Measurements from ENCODE around the gene NREP.

NREP gene

GRCh38 chr5:111697881-111698757 is 58.9 kb downstream of the NREP start:
- DNase-seq (ENCODE audit: extremely low read depth in 1 of 2, low read depth in 1 of 2) = no peak

- no peak for DNase-seq (ENCODE audit: extremely low read depth in 1 of 2, low read depth in 1 of 2)
Measured at GRCh38 chr5:111697215-111697614, 59.8 kb downstream of the NREP start.

- DNase-seq (ENCODE audit: extremely low read depth in 1 of 2, low read depth in 1 of 2) = no peak
Measured at GRCh38 chr5:111695991-111696390, 61.0 kb downstream of the NREP start.

- no peak for DNase-seq (ENCODE audit: extremely low read depth in 1 of 2, low read depth in 1 of 2)
Measured at GRCh38 chr5:111694133-111694532, 62.9 kb downstream of the NREP start.

- DNase-seq (ENCODE audit: extremely low read depth in 1 of 2, low read depth in 1 of 2) = no peak
Measured at GRCh38 chr5:111691914-111692313, 65.1 kb downstream of the NREP start.

- DNase-seq (ENCODE audit: extremely low read depth in 1 of 2, low read depth in 1 of 2) = no peak
Measured at GRCh38 chr5:111691508-111691907, 65.5 kb downstream of the NREP start.

- DNase-seq (ENCODE audit: extremely low read depth in 1 of 2, low read depth in 1 of 2) = no peak
Measured at GRCh38 chr5:111689357-111689935, 67.5 kb downstream of the NREP start.

GRCh38 chr5:111685969-111686368 is 71.0 kb downstream of the NREP start:
- DNase-seq (ENCODE audit: extremely low read depth in 1 of 2, low read depth in 1 of 2) = no peak

GRCh38 chr5:111682641-111683040 is 74.4 kb downstream of the NREP start:
- DNase-seq (ENCODE audit: extremely low read depth in 1 of 2, low read depth in 1 of 2) = no peak

GRCh38 chr5:111682121-111682520 is 74.9 kb downstream of the NREP start:
- no peak for DNase-seq (ENCODE audit: extremely low read depth in 1 of 2, low read depth in 1 of 2)

- DNase-seq (ENCODE audit: extremely low read depth in 1 of 2, low read depth in 1 of 2) = no peak
Measured at GRCh38 chr5:111681414-111682120, 75.4 kb downstream of the NREP start.

GRCh38 chr5:111680737-111681413 is 76.1 kb downstream of the NREP start:
- no peak for DNase-seq (ENCODE audit: extremely low read depth in 1 of 2, low read depth in 1 of 2)

- DNase-seq (ENCODE audit: extremely low read depth in 1 of 2, low read depth in 1 of 2) = no peak
Measured at GRCh38 chr5:111679611-111680010, 77.4 kb downstream of the NREP start.

Measured in stimulated activated CD8-positive, alpha-beta memory T cell treated with anti-CD3 and anti-CD28 coated beads, Interleukin-7, amount 100 ng/mL, for 48 hours (primary cell).